ENCODE results near the gene MROH7. TPM values are rescaled to one million over a fixed set of nuclear protein-coding genes. Genes with fewer than 3 reads are reported as not detected.

MROH7 gene
- total RNA-seq, 5 donors from 2014 or later (not counting 1 experiment from before 2014, with no cell fraction given): 0.15 to 0.63 (median 0.25) TPM

DNA sequence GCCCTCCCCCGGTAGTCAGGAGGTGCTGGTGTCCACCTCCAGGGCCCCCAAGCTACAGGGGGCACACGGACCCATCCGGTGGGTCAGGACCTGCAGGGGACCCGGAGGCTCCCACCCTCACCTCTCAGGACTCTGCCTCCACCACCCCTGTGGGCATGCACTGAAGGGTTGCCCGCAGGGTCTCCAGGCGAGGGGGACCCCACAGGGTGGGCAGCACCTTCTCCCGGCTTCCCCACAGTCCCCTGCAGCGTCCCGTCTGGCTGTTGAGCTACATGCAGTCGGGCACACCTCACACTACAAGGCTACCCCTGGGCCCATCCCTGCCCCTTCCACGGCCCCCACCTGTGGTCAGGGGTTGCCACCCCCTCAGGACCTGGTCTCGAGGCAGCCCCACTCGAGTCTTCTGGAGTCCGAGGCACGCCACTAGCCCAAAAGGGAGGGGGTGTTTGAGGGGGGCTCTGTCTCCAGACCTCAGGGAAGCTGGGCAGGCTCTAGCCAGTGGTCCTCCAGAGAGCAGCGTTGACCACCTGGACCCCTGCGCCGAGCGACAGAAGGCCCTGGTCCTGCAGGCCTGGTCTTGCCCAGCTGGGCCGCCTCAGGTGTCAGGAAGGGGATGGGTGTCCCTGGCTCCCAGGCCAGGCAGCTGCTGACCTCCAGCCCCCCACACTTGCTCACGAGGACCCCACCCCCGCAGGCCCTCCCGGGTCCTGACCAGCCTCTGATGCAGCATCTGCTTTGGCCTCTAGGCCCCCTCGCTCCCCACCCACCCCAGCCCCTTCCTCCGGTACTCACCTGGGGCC, 113.1 kb downstream of the MROH7 start:
- DNase-seq (no peak), ATAC-seq (replicated peaks in 1 of 4) (no peak)
- 94% methylated on average over 19 of the region's 25 CpGs for WGBS (ENCODE audit: insufficient coverage)
- POLR2A ChIA-PET: no interaction called here
- H3K9me3 Mint-ChIP-seq: no peaks in the 10 kb centered on the region
- Histone ChIP-seq H3K27me3 (replicated peaks in 1 of 2; ENCODE audit: control insufficient read depth in 2 of 2, extremely low read depth in 1 of 2, insufficient read depth in 2 of 2, low read length in 1 of 2) (no peaks in the 10 kb centered on the region), H3K36me3 (ENCODE audit: control insufficient read depth in 2 of 2, extremely low read depth in 1 of 2, insufficient read depth in 1 of 2, low read length in 1 of 2) (peaks cover 0 to 17% of the 10 kb centered on the region in 2 donors), H3K27ac (ENCODE audit: low read length) (no peak overlapping the region), H3K4me3 (ENCODE audit: control insufficient read depth in 1 of 2, extremely low read depth in 1 of 2, low read length in 1 of 2) (no peak overlapping the region), H3K4me1 (ENCODE audit: control insufficient read depth in 1 of 2, extremely low read depth in 1 of 2, insufficient read depth in 2 of 2, low read length in 2 of 2) (no peaks in the 10 kb centered on the region), H3K9me3 (no peaks in the 10 kb centered on the region)
- peaks cover 15% of the 10 kb centered on the region for H3K36me3 Mint-ChIP-seq
- CTCF ChIA-PET: no interaction called here
- H3K4me1 Mint-ChIP-seq: no peaks in the 10 kb centered on the region
- H3K27me3 Mint-ChIP-seq: no peaks in the 10 kb centered on the region
- no peak overlapping the region for H3K4me3 Mint-ChIP-seq
- H3K27ac Mint-ChIP-seq: no peak overlapping the region

DNA sequence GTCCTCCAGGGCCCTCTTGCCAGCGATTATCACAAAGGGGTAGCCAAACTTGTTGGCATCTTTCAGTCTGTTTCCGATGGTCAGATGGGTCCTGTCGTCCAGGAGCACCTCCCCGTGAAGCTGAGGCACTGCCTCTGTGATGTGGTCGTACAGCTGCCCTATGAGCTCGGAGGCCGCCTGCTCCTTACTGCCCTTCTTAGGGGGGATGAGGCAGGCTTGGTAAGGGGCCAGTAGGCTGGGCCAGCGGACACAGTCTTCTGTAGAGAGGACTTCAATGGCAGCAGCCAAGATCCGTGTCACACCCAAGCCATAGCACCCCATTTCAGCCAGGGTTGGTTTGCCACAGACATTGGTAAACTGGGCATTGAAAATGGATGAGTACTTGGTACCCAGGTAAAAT, 116.2 kb downstream of the MROH7 start:
- Mint-ChIP-seq H3K4me1 (peaks cover 2 to 4% (median 3%) of the 10 kb centered on the region in 3 donors), H3K27me3 (no peaks in the 10 kb centered on the region), H3K4me3 (no peak overlapping the region), H3K27ac (no peak overlapping the region), H3K36me3 (peaks cover 15% of the 10 kb centered on the region), H3K9me3 (no peaks in the 10 kb centered on the region)
- Histone ChIP-seq H3K4me1 (ENCODE audit: control insufficient read depth in 1 of 2, extremely low read depth in 1 of 2, insufficient read depth in 2 of 2, low read length in 2 of 2) (no peaks in the 10 kb centered on the region), H3K27me3 (replicated peaks in 1 of 2; ENCODE audit: control insufficient read depth in 2 of 2, extremely low read depth in 1 of 2, insufficient read depth in 2 of 2, low read length in 1 of 2) (no peaks in the 10 kb centered on the region), H3K27ac (ENCODE audit: low read length) (no peak overlapping the region), H3K9me3 (no peaks in the 10 kb centered on the region), H3K36me3 (ENCODE audit: control insufficient read depth in 2 of 2, extremely low read depth in 1 of 2, insufficient read depth in 1 of 2, low read length in 1 of 2) (peaks cover 0 to 17% of the 10 kb centered on the region in 2 donors), H3K4me3 (ENCODE audit: control insufficient read depth in 1 of 2, extremely low read depth in 1 of 2, low read length in 1 of 2) (no peak overlapping the region)
- POLR2A ChIA-PET: interaction anchor here in 1 of 2 donors (0.6 kb wide), 1 partner anchor 43 kb away, joined by 3 read pairs; no protein-coding TSS in a partner anchor
- CTCF ChIA-PET: no interaction called here
- 98% methylated on average over 8 of the region's 9 CpGs for WGBS (ENCODE audit: insufficient coverage)
- ATAC-seq (replicated peaks in 1 of 4) (no peak), DNase-seq (no peak)

DNA sequence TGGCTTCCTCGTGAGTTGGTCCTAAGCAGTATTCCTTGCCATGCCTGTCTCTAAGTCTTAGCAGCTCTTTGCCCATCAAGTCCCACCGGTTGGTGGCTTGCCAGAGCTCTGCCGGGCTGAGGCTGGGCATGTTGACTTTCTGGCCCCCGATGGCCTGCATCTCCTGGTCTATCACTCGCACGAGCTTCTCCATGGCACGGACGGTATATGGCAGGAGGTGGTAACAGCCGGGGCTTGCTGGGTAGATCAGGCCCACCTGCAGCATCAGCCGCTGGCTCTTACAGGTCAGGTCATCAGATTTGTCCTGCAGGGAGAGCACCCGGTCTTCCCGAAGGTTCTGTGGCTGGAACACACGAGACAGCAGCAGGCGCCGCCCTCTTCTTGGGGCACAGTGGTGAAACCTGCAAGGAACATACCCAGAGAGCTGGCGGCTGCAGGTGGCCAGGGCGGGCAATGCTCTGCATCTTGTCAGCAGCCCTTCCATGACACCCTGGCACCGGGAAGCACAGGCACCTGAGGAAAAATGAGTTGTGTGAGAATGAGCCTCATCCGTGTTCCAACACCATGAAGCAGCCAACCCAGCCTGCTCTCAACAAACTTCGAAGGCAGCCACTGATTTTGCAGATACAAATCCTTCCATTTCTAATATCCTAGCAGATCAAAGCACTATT, 117.2 kb downstream of the MROH7 start:
- Histone ChIP-seq H3K27me3 (replicated peaks in 1 of 2; ENCODE audit: control insufficient read depth in 2 of 2, extremely low read depth in 1 of 2, insufficient read depth in 2 of 2, low read length in 1 of 2) (no peaks in the 10 kb centered on the region), H3K4me3 (ENCODE audit: control insufficient read depth in 1 of 2, extremely low read depth in 1 of 2, low read length in 1 of 2) (no peak overlapping the region), H3K36me3 (ENCODE audit: control insufficient read depth in 2 of 2, extremely low read depth in 1 of 2, insufficient read depth in 1 of 2, low read length in 1 of 2) (peaks cover 0 to 17% of the 10 kb centered on the region in 2 donors), H3K4me1 (ENCODE audit: control insufficient read depth in 1 of 2, extremely low read depth in 1 of 2, insufficient read depth in 2 of 2, low read length in 2 of 2) (peaks cover 3 to 4% of the 10 kb centered on the region in 2 experiments), H3K9me3 (no peaks in the 10 kb centered on the region), H3K27ac (ENCODE audit: low read length) (no peak overlapping the region)
- Mint-ChIP-seq H3K27me3 (no peaks in the 10 kb centered on the region), H3K36me3 (peaks cover 15% of the 10 kb centered on the region), H3K4me3 (no peak overlapping the region), H3K9me3 (no peaks in the 10 kb centered on the region), H3K27ac (no peak overlapping the region), H3K4me1 (peaks cover 11 to 12% (median 11%) of the 10 kb centered on the region in 3 donors)
- ChIA-PET CTCF (no interaction called here), POLR2A (no interaction called here)
- ATAC-seq (replicated peaks in 1 of 4) (no peak), DNase-seq (no peak)
- WGBS (ENCODE audit: insufficient coverage): 94% methylated on average over 16 of the region's 20 CpGs

Other genes with a start within 250 kb of the MROH7 start
- gene SSBP3, start 235.4 kb upstream of the MROH7 start, total RNA-seq: 10 to 100 TPM; 51.5 to 84.5 (median 69.2) TPM
- gene ACOT11, start 93.6 kb upstream of the MROH7 start, total RNA-seq: 1 to 10 TPM in 2 of 5 donors, under 1 TPM in 3; 0.60 to 1.4 (median 0.93) TPM
- gene FAM151A, start 18.3 kb upstream of the MROH7 start, total RNA-seq: not detected
- 10 to 100 TPM in 4 of 5 donors, 1 to 10 TPM in 1; 9.6 to 25.1 (median 22.2) TPM for gene TTC4, start 74.1 kb downstream of the MROH7 start, total RNA-seq
- gene PARS2, start 122.7 kb downstream of the MROH7 start, total RNA-seq: 1 to 10 TPM in 3 of 5 donors, under 1 TPM in 2; 0.68 to 6.6 (median 6.0) TPM
- 10 to 100 TPM in 4 of 5 donors, 1 to 10 TPM in 1; 8.4 to 21.0 (median 16.2) TPM for gene TTC22, start 159.5 kb downstream of the MROH7 start, total RNA-seq
- gene DHCR24, start 245.4 kb downstream of the MROH7 start, total RNA-seq: 10 to 100 TPM in 3 of 5 donors, 1 to 10 TPM in 2; 4.5 to 19.9 (median 10.7) TPM

Measured in T-cell (primary cell).